GM21723 (cell line): ENCODE measurements around the gene HDC.

Experiments
- ATAC-seq: cut with Tn5 transposase; IDR thresholded peaks from one replicate; pipeline ENCODE4 v1.9.1; 2021; ENCODE audit warnings: mild to moderate bottlenecking, moderate library complexity; ENCODE audit not compliant: unreplicated experiment

The HDC gene

GRCh38 chr15:50256188-50257041, 9.1 kb downstream of the HDC start:
- ATAC-seq: no peak

DNA sequence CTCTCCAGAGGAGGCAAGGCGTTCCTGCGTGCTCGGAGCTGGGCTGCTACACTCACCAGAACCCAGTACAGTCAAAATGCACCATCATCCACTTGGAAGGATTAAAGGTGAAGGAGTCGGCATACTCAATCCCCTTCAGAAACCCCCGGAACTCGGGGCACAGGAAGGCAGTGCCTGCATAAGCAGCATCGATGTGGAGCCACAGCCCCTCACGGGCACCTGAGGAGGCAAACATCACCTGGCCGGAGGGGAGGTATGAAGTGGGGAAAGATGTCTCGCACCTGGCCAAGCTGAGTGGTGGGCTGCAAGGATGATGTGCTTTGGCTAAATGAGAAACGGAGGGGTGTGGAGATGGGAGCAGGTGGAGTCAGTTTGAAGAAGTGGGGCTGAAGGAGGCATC, 13.0 kb downstream of the HDC start:
- no peak for ATAC-seq

DNA sequence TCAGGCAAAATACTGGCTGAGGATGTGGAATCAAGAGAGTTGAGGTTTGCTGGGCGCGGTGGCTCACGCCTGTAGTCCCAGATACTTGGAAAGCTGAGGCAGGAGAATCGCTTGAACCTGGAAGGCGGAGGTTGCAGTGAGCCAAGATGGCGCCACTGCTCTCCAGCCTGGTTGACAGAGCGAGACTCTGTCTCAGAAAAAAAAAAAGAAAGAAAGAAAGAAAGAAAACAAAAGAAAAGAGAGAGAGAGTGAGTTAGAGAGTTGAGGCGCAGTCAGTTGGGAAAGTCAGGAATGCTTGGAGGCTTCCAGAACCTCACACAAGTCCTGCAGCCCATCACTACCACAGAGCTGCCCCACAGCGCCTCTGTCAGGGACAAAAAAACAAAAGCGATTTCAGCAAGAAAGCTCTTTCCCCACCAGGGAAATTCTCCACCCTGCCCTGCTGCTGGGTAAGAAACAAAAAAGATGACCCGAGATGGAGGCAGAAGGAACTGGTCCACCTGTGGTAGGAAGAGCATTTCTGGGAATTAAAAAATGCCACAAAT, 13.8 kb downstream of the HDC start:
- ATAC-seq: no peak

GRCh38 chr15:50250760-50251394, 14.6 kb downstream of the HDC start:
- ATAC-seq: no peak

- ATAC-seq: no peak
Observed at GRCh38 chr15:50249704-50250103, 15.8 kb downstream of the HDC start.

DNA sequence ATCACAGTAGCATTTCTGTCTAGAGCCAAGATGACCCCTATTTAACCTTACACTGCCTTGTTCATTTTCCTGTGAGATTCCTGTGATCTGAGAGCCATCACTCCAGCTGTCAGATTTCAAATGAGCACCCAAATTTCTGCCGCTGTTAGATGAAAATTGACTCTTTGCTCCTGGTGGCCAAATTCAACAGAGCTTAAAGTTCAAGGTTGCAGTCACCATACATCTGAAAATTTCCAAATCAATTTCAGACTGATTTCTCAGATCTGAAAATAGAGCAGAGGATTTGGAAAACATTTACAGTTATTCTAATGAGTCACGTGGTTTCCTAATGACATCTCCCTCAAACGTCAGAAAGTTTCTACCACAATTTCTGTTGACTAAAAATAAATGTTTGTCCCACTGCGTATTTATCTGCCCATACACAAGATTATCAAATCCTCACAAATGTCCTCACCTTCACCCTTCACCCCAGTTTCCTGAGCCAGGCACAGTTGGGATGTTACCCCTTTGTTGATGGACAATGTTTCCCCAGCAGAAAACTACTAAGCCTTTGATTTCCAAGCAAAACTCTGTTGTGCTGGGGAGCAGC, 16.4 kb downstream of the HDC start:
- no peak for ATAC-seq

DNA sequence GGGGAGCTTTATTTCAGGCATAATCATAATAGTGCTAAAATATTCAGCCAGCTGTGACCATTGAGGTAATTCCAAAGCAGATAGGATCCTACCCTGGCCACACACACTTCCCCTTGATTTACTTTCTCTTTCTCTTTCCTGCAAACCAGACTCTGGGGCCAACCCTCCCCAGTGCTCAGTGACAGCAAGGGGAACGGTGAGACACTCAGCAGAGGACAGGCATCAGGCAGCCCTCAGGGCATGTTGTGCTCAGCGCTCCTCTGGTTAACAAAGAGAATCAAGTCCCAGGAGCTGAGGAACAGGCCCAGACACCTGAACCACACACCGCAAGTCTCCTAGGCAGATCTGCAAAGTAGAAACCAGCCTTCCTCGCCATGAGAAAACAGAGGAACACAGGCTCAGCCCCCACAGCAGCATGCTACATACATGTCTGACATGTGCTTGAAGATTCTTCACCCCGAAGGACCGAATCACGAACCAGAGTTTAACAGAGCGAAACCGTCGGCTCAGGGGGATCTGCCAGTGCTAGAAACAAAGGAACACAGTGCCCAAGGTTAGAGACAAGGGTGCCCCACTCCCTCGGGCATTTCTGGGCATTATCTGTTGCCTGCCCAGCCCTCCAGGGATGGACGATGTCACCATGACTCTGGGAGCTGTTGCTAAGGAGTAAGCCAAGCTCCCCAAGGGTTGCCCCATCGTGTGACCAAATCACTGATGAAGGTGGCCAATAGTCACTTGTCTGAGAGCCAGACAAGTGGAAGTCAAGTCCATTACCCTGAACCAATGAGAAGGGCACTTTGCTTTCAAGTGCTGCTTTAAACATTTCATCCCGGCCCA, 17.5 kb downstream of the HDC start:
- ATAC-seq: peak; percentile 97

DNA sequence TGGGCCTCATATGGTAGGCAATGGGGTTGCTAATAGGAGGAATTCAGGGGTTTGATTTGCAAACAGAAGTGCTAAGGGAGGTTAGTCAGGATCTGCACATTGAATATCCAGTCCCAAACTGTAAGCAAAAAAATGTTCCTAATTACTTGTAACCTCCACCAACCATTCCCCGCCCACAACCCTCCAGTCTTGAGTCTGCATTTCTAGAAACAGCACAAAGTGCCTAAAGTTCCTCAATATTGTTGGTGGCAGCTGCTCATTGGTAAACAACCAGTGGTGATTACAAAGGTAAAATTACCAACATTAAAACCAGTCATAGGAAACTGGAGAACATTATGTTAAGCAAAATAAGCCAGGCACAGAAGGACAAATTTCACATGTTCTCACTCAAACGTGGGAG, 18.9 kb downstream of the HDC start:
- ATAC-seq: no peak

- ATAC-seq: no peak
Observed at GRCh38 chr15:50244959-50245624, 20.4 kb downstream of the HDC start.

- ATAC-seq: no peak
Observed at GRCh38 chr15:50244153-50244552, 21.4 kb downstream of the HDC start.

GRCh38 chr15:50241684-50242450, 23.7 kb downstream of the HDC start:
- no peak for ATAC-seq

- ATAC-seq: no peak
Observed at GRCh38 chr15:50238255-50238654, 27.3 kb downstream of the HDC start.

GRCh38 chr15:50236433-50236832, 29.1 kb downstream of the HDC start:
- no peak for ATAC-seq

GRCh38 chr15:50235794-50236193, 29.7 kb downstream of the HDC start:
- ATAC-seq: no peak

GRCh38 chr15:50234764-50235163, 30.8 kb downstream of the HDC start:
- ATAC-seq: no peak

- no peak for ATAC-seq
Observed at GRCh38 chr15:50233192-50233736, 32.3 kb downstream of the HDC start.

DNA sequence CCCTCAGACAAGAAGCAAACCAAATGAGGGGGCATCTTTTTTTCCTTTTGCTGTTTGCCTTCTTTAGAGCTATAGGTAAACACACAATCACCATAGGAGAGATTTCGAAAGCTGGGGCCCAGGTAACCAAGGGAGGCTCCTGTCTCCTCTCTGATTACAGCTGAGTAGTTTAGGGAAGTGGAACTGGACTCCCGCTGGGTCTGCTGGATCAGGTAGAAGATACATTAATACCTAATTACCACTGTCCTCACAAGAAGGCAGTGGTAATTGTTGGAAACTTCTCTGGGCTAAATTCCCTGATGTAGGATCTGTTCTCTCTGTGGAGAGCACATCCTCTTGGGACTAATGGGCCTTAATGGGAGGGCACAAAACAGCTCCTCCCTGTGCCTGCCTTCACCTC, 32.7 kb downstream of the HDC start:
- ATAC-seq: no peak

DNA sequence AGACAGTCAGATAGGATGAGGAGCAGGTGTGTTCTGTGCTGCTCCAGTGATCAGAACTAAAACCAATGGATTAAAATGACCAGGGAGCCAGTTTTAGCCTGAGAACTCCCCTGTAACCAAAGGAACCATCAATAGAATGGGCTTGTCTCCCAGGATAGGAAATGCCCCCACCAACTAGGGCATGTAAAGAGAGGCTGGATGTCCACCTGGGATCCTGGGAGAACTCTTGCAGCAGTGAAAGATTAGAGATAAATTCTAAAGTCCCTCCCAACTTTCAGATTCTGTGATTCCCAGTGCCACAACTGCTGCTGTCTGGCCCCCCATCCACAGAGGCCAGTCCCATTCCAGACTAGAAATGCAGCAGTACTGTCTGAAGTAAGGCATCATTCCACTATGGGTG, 33.8 kb downstream of the HDC start:
- no peak for ATAC-seq

GRCh38 chr15:50229336-50229735, 36.2 kb downstream of the HDC start:
- ATAC-seq: no peak
